ENCODE measurements around the gene ADAMTS17.

The ADAMTS17 gene

DNA sequence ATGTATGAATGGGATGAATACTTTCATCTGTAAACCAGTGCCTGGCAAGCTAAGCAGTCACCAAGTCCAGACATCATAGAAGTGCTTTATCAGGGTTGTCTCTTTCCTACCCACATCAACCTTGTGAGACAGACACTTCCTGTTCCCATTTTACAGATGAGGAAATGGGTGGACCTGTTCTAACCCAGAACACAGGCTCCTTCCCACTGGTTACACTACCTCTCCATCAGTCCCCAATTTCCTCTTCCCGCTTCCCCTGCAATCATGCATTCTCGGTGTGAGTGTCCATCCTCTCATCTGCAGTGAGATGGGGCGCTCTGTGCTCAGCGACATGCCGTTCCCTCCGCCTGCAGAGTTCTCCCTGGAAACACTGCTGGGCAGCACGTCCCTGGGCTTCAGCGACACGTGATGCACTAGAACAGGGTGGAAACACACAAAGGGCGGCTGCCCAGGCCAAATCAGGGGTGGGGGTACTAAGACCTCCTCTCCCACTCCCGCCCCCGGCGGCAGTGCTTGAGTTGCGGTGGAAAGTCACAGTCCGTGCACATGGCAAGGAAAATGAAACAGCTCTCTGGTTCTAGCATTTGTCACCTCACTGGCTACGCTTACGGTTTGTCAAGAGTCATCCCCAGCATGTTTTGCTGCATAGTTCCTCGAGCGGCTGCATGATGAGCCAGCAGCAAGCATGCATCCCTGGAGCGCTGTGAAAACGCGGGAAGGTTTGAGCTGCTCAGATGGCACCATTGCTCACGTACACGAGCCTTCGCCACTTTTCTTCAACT, 201.1 kb downstream of the ADAMTS17 start:
- Mint-ChIP-seq H3K4me1 (peaks cover 5% of the 10 kb centered on the region), H3K4me3 (no peak overlapping the region), H3K36me3 (ENCODE audit: insufficient read depth) (no peaks in the 10 kb centered on the region), H3K27ac (ENCODE audit: low read depth) (no peak overlapping the region), H3K27me3 (no peaks in the 10 kb centered on the region), H3K9me3 (no peaks in the 10 kb centered on the region)
- DNase-seq (ENCODE audit: low spot score in 2 of 2) (no peak), ATAC-seq (replicated peaks; ENCODE audit: extremely low read depth, poor library complexity, severe bottlenecking) (no peak)

DNA sequence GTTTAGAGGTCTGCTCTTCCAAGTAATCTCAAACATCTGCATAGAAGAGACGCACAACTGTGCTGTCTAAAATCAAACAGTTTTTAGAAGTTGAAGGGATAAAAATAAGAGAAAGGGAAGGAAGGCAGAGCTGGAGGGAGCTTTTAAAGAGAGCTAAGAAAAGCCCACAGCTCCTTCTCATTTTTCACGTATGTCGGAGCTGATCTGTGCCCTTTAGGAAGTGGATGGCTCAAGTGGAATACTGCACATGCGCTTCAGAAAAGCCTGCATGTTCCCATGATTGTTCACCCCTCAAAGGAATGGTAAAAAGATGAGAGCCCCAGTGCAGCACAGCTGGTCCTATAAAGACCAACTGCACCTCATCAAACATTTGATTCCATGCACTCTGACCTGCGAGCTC, 207.2 kb downstream of the ADAMTS17 start:
- Mint-ChIP-seq H3K27me3 (no peaks in the 10 kb centered on the region), H3K4me3 (no peak overlapping the region), H3K36me3 (ENCODE audit: insufficient read depth) (no peaks in the 10 kb centered on the region), H3K9me3 (no peaks in the 10 kb centered on the region), H3K4me1 (no peaks in the 10 kb centered on the region), H3K27ac (ENCODE audit: low read depth) (no peak overlapping the region)
- no peak for DNase-seq (ENCODE audit: low spot score in 2 of 2)
- no peak for ATAC-seq (replicated peaks; ENCODE audit: extremely low read depth, poor library complexity, severe bottlenecking)

DNA sequence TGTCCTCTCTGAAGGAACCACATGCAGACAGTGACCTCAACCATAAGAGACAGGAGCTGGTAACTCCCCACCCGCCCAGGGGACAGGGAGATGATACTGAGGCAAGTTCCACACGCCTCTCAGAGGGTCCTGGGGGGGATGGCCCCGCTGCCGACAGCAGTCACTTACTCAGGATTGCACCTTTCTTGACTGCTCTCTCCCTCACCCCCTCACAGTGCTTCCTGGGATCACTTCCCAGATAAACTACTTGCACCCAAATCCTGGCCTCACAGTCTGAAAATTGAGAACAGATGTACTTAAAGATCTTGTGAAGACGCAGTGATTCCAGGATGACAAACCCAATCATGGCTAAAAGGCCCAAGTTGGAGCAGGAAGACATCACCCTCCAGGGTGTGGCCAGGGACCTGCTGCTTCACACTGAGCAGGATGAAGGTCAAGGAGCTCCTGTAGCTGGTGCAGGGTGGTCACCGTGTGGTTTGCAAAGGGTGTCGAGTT, 207.6 kb downstream of the ADAMTS17 start:
- Mint-ChIP-seq H3K4me1 (no peaks in the 10 kb centered on the region), H3K4me3 (no peak overlapping the region), H3K9me3 (no peaks in the 10 kb centered on the region), H3K27me3 (no peaks in the 10 kb centered on the region), H3K27ac (ENCODE audit: low read depth) (no peak overlapping the region), H3K36me3 (ENCODE audit: insufficient read depth) (no peaks in the 10 kb centered on the region)
- DNase-seq (ENCODE audit: low spot score in 2 of 2) (no peak), ATAC-seq (replicated peaks; ENCODE audit: extremely low read depth, poor library complexity, severe bottlenecking) (no peak)

GRCh38 chr15:100133001-100133400, 208.8 kb downstream of the ADAMTS17 start:
- Mint-ChIP-seq H3K9me3 (no peaks in the 10 kb centered on the region), H3K36me3 (ENCODE audit: insufficient read depth) (no peaks in the 10 kb centered on the region), H3K4me3 (no peak overlapping the region), H3K27ac (ENCODE audit: low read depth) (no peak overlapping the region), H3K4me1 (no peaks in the 10 kb centered on the region), H3K27me3 (no peaks in the 10 kb centered on the region)
- DNase-seq (ENCODE audit: low spot score in 2 of 2) (no peak), ATAC-seq (replicated peaks; ENCODE audit: extremely low read depth, poor library complexity, severe bottlenecking) (no peak)

GRCh38 chr15:100132309-100132708, 209.5 kb downstream of the ADAMTS17 start:
- DNase-seq (ENCODE audit: low spot score in 2 of 2) (no peak), ATAC-seq (replicated peaks; ENCODE audit: extremely low read depth, poor library complexity, severe bottlenecking) (no peak)
- H3K4me3 Mint-ChIP-seq, result no peak overlapping the region
- H3K9me3 Mint-ChIP-seq, result no peaks in the 10 kb centered on the region
- no peaks in the 10 kb centered on the region for H3K4me1 Mint-ChIP-seq
- H3K27me3 Mint-ChIP-seq, result no peaks in the 10 kb centered on the region
- no peaks in the 10 kb centered on the region for H3K36me3 Mint-ChIP-seq (ENCODE audit: insufficient read depth)
- H3K27ac Mint-ChIP-seq (ENCODE audit: low read depth), result no peak overlapping the region

DNA sequence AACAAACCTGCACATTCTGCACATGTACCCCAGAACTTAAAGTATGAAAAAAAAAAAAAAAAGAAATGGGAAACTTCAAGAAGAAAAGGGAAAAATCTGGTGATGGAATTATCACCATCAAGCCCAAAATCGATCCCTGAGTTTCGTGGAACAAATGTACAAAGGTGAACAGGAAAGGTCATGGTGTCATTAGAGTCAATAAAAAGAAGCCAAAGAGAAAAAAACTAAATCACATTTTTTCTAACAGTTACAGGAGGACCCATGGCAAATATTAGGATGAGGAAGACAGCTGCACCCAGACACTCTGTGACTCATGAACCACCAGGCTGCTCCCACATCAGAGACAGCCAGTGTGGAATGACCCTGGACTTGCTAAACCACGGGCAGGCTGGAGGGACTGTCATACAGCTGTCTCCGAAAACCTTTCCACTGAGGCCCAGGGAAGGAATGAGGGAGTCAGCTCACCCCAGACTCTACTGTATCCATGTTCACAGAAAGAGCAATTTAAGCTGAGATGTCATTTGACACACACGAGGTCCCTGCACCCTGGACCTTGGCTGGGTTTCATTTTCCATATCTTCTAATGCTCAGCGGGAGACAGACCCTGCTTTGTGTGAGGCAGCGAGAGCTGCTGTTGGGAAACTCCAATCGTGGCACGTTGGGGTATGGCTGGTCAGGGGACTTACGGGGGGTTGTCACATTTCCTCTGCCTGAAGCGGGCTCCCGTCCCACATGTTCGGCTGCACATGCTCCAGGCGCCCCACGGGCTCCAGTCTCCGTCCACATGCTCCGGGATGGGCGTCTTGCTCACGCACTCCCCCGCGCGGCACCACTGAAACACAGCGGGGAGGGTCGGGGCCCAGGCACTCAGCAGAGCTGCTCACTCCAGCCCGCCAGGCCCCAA, 210.2 kb downstream of the ADAMTS17 start:
- no peak for ATAC-seq (replicated peaks; ENCODE audit: extremely low read depth, poor library complexity, severe bottlenecking)
- H3K4me3 Mint-ChIP-seq, result no peak overlapping the region
- H3K9me3 Mint-ChIP-seq, result no peaks in the 10 kb centered on the region
- H3K36me3 Mint-ChIP-seq (ENCODE audit: insufficient read depth), result no peaks in the 10 kb centered on the region
- H3K27ac Mint-ChIP-seq (ENCODE audit: low read depth), result no peak overlapping the region
- no peaks in the 10 kb centered on the region for H3K27me3 Mint-ChIP-seq
- no peaks in the 10 kb centered on the region for H3K4me1 Mint-ChIP-seq
- no peak for DNase-seq (ENCODE audit: low spot score in 2 of 2)

DNA sequence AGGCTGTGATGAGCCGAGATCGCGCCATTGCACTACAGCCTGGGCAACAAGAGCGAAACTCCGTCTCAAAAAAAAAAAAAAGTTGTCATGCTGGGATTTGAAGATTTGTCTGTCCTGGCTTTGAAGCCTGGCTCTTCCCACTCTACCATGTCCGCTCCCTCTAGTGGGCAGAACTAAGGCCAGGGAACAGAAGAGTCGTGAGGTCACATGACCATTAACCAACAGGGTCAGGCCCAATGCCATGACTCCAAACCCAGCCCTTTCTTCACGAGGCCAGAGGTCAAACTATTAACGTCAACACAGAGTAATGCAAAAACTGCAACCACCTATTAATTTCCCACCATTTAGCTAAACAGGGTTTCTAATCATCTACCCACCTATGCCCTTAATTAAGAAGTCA, 212.1 kb downstream of the ADAMTS17 start:
- ATAC-seq (replicated peaks; ENCODE audit: extremely low read depth, poor library complexity, severe bottlenecking), result no peak

DNA sequence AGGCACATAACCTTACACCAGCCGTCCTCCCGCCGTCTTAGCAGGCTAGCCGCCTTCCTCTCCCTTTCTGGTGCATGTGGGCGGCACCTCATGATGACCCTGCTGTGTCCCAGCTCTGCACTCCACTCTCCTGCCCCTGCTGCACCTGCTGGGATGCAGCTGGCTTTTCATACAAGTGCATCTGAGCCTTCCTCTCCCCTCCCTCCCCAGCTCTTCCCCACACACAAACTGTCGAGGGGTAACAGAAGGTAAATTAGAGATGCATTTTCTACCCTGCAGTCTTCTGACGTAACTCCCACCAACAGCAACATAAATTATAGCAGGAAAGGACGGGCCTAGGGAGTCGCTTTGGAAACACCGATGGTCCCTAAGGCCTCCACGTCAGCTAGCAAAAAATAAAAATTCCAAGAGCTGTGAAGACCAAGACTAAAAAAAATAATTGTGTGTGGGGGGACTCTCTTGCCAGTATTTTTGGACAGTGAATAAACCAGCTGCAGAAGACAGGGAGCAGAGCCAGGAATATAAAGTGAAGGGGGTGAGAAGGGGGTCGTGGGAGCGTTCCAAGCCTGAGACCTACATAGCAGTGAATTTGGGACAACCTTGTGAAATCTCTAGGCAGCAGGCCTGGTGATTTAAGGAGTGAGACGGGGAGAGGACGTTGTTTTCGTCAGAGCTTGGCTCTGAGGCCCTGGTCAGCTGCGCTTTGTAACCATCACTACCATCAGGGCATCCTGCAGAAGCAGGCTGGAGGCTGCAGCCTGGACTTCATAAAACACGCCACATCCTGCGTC, 216.2 kb downstream of the ADAMTS17 start:
- peaks cover 8% of the 10 kb centered on the region for H3K9me3 Mint-ChIP-seq
- H3K36me3 Mint-ChIP-seq (ENCODE audit: insufficient read depth), result peaks cover 1% of the 10 kb centered on the region
- no peak overlapping the region for H3K27ac Mint-ChIP-seq (ENCODE audit: low read depth)
- H3K4me3 Mint-ChIP-seq, result no peak overlapping the region
- H3K27me3 Mint-ChIP-seq, result no peaks in the 10 kb centered on the region
- ATAC-seq (replicated peaks; ENCODE audit: extremely low read depth, poor library complexity, severe bottlenecking) (no peak), DNase-seq (ENCODE audit: low spot score in 2 of 2) (no peak)
- H3K4me1 Mint-ChIP-seq, result no peaks in the 10 kb centered on the region

More for the DNA sequence above, 212.1 kb downstream of the ADAMTS17 start:
- no peak overlapping the region for H3K27ac Mint-ChIP-seq (ENCODE audit: low read depth)
- no peaks in the 10 kb centered on the region for H3K27me3 Mint-ChIP-seq
- no peak for DNase-seq (ENCODE audit: low spot score in 2 of 2)
- no peaks in the 10 kb centered on the region for H3K4me1 Mint-ChIP-seq
- no peaks in the 10 kb centered on the region for H3K36me3 Mint-ChIP-seq (ENCODE audit: insufficient read depth)
- no peak overlapping the region for H3K4me3 Mint-ChIP-seq
- no peaks in the 10 kb centered on the region for H3K9me3 Mint-ChIP-seq

GRCh38 chr15:100124936-100125335, 216.8 kb downstream of the ADAMTS17 start:
- Mint-ChIP-seq H3K4me1 (no peaks in the 10 kb centered on the region), H3K27me3 (no peaks in the 10 kb centered on the region), H3K36me3 (ENCODE audit: insufficient read depth) (peaks cover 1% of the 10 kb centered on the region), H3K27ac (ENCODE audit: low read depth) (no peak overlapping the region), H3K9me3 (peaks cover 14% of the 10 kb centered on the region), H3K4me3 (no peak overlapping the region)
- no peak for ATAC-seq (replicated peaks; ENCODE audit: extremely low read depth, poor library complexity, severe bottlenecking)
- no peak for DNase-seq (ENCODE audit: low spot score in 2 of 2)

DNA sequence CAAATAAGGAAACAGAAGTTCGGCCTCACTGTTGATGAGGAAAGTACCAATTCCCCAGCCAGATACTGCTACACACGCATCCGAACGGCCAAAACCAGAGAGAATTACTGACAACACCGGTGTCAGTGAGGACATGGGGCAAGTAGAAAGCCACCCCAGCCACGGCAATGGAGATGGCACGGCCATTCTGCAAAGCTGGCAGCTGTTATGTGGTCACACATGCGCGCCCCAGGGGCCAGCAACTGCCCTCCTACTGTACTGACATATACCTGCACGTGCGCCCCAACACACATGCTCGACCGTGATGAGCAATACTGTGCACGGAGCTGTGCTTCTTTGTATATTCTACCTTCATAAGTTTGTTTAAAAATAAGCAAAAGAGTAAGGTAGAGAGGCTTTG, 217.4 kb downstream of the ADAMTS17 start:
- Mint-ChIP-seq H3K9me3 (peaks cover 18% of the 10 kb centered on the region), H3K27ac (ENCODE audit: low read depth) (no peak overlapping the region), H3K27me3 (no peaks in the 10 kb centered on the region), H3K4me1 (no peaks in the 10 kb centered on the region), H3K4me3 (no peak overlapping the region), H3K36me3 (ENCODE audit: insufficient read depth) (peaks cover 1% of the 10 kb centered on the region)
- DNase-seq (ENCODE audit: low spot score in 2 of 2) (no peak), ATAC-seq (replicated peaks; ENCODE audit: extremely low read depth, poor library complexity, severe bottlenecking) (no peak)

DNA sequence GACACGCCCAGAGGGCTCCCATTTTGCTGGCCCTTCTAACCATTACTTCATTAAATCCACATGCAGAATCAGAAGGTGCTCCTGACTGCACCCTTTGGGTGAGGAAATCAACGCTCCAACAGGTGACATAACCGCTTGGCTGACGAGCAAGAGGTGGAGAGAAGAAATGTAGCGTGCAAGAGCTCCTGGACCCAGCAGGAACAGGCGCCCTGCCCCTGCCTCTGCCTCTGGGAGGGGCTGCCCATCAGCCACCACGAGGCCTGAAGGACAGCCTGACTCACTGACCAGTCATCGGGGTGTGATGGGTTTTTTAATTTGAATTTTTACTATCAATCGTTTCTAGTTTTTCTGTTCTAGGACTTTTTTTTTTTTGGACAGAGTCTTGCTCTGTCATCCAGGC, 218.2 kb downstream of the ADAMTS17 start:
- ATAC-seq (replicated peaks; ENCODE audit: extremely low read depth, poor library complexity, severe bottlenecking) (no peak), DNase-seq (ENCODE audit: low spot score in 2 of 2) (no peak)
- H3K36me3 Mint-ChIP-seq (ENCODE audit: insufficient read depth), result peaks cover 1% of the 10 kb centered on the region

GRCh38 chr15:100121285-100121684, 220.5 kb downstream of the ADAMTS17 start:
- ATAC-seq (replicated peaks; ENCODE audit: extremely low read depth, poor library complexity, severe bottlenecking) (no peak), DNase-seq (ENCODE audit: low spot score in 2 of 2) (no peak)
- Mint-ChIP-seq H3K27ac (ENCODE audit: low read depth) (no peak overlapping the region), H3K27me3 (no peaks in the 10 kb centered on the region), H3K9me3 (peaks cover 26% of the 10 kb centered on the region), H3K4me3 (no peak overlapping the region), H3K4me1 (no peaks in the 10 kb centered on the region), H3K36me3 (ENCODE audit: insufficient read depth) (peaks cover 1% of the 10 kb centered on the region)

More for the DNA sequence above, 218.2 kb downstream of the ADAMTS17 start:
- Mint-ChIP-seq H3K27me3 (no peaks in the 10 kb centered on the region), H3K4me3 (no peak overlapping the region), H3K4me1 (no peaks in the 10 kb centered on the region), H3K27ac (ENCODE audit: low read depth) (no peak overlapping the region), H3K9me3 (peaks cover 23% of the 10 kb centered on the region)
